Measurements from ENCODE around the gene BCAS3.
"Not testable (repeated sequence)": the region's sequence is repeated elsewhere in the genome, so short reads cannot be mapped to it uniquely, and the experiment has no call there.

The BCAS3 gene

DNA sequence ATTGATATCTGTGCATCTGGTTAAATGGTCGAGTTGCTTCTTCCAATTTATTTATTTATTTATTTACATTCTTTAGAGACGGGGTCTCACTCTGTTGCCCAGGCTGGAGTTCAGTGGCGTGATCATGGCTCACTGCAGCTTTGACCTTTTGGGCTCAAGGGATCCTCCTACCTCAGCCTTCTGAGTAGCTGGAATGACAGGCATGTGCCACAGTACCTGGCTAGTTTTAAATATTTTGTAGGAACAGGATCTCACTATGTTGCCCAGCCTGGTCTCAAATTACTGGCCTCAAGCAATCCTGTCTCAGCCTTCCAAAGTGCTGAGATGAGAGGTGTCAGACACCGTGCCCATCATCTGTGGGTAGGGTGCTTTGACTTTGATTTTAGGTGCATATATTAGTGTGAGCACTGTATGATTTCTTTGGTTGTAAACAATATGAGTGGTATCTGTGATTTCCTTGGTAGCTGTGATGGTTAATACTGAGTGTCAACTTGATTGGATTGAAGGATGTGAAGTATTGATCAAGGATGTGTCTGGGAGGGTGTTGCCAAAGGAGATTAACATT is 90.2 kb downstream of the BCAS3 start:
- no peaks in the 10 kb centered on the region for H3K4me1 ChIP-seq
- no peak overlapping the region for H3K4me3 ChIP-seq
- TF ChIP-seq, protein P1, sequence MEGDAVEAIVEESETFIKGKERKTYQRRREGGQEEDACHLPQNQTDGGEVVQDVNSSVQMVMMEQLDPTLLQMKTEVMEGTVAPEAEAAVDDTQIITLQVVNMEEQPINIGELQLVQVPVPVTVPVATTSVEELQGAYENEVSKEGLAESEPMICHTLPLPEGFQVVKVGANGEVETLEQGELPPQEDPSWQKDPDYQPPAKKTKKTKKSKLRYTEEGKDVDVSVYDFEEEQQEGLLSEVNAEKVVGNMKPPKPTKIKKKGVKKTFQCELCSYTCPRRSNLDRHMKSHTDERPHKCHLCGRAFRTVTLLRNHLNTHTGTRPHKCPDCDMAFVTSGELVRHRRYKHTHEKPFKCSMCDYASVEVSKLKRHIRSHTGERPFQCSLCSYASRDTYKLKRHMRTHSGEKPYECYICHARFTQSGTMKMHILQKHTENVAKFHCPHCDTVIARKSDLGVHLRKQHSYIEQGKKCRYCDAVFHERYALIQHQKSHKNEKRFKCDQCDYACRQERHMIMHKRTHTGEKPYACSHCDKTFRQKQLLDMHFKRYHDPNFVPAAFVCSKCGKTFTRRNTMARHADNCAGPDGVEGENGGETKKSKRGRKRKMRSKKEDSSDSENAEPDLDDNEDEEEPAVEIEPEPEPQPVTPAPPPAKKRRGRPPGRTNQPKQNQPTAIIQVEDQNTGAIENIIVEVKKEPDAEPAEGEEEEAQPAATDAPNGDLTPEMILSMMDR (IDR thresholded peaks at IDR 0.05), result no peak
- no peak for DNase-seq
- no peak overlapping the region for H3K27ac ChIP-seq
- intact Hi-C loops (cut with DNase I; ENCODE audit: low total_unique reads), result no loop called here
- no peaks in the 10 kb centered on the region for H3K27me3 ChIP-seq
- H3K36me3 ChIP-seq, result peaks cover 0 to 5% (median 0%) of the 10 kb centered on the region in 3 donors
- no peaks in the 10 kb centered on the region for H3K9me3 ChIP-seq

DNA sequence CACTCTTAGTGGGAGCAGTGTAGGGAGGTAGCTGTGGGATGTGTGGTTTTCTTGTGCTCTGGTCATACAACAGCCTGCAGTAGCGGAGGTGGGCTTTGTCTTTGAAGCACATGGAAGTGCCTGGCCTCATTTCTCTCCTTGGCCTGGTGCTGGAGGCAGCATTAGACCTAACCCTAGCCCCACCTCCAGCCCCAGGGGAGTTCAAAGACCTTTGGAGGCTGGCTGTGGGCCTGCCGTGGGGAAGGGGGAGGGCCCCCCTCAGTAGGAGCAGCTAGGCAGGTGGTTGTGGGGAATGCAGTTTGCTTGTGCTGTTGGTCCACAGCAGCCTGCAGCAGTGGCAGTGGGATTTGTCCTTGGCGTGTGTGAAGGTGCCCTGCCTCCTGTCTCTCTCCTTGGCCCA is 91.7 kb downstream of the BCAS3 start:
- intact Hi-C loops (cut with DNase I; ENCODE audit: low total_unique reads), result no loop called here
- DNase-seq, result no peak
- no peaks in the 10 kb centered on the region for H3K4me1 ChIP-seq
- H3K4me3 ChIP-seq, result no peak overlapping the region
- TF ChIP-seq, protein P1 (IDR thresholded peaks at IDR 0.05), result no peak
- no peaks in the 10 kb centered on the region for H3K9me3 ChIP-seq
- H3K27ac ChIP-seq, result no peak overlapping the region
- H3K36me3 ChIP-seq, result peaks cover 0 to 5% (median 0%) of the 10 kb centered on the region in 3 donors
- no peaks in the 10 kb centered on the region for H3K27me3 ChIP-seq

DNA sequence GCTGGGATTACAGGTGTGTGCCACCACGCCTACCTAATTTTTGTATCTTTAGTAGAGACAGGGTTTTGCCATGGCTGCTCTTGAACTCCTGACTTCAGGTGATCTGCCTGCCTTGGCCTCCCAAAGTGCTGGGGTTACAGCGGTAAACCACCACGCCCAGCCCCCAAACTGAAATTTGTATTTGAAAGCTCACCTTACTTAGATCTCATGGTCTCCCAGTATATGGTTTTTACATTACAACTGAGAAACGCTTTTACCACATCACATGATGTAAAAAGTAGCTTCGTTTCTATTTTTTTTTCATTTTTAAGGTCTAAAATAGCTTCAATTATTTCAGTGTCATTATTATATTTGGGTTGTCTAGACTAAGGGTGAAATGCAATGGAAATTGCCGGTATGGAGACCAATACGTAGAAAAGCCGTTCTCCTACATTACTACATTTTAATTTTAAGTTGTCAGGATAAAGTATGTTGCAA is 93.3 kb downstream of the BCAS3 start:
- DNase-seq, result no peak
- TF ChIP-seq, protein P1 (IDR thresholded peaks at IDR 0.05), result no peak
- Histone ChIP-seq H3K27ac (no peak overlapping the region), H3K36me3 (peaks cover 0 to 5% (median 0%) of the 10 kb centered on the region in 3 donors), H3K4me1 (no peaks in the 10 kb centered on the region), H3K9me3 (no peaks in the 10 kb centered on the region), H3K27me3 (no peaks in the 10 kb centered on the region), H3K4me3 (no peak overlapping the region)
- intact Hi-C loops (cut with DNase I; ENCODE audit: low total_unique reads), result no loop called here

- H3K27ac ChIP-seq; H3K36me3 ChIP-seq; H3K4me3 ChIP-seq; H3K9me3 ChIP-seq; H3K4me1 ChIP-seq; H3K27me3 ChIP-seq; intact Hi-C loops (cut with DNase I; ENCODE audit: low total_unique reads); DNase-seq: not testable (repeated sequence)
Observed at GRCh38 chr17:60771621-60772020, 94.0 kb downstream of the BCAS3 start.

DNA sequence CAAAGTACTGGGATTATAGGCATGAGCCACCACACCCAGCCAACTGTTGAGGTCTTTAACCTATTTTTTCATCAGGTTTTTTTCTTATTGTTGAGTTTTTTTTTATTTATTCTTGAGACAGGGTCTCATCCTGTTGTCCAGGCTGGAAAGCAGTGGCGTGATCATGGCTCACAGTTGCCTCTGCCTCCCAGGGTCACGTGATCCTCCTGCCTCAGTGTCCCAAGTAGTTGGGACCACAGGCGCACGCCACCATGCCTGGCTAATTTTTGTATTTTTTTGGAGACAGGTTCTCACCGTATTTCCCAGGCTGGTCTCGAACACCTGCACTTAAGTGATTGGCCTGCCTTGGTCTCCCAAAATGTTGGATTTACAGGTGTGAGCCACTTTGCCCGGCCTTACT is 95.9 kb downstream of the BCAS3 start:
- TF ChIP-seq, protein P1 (IDR thresholded peaks at IDR 0.05), result no peak
- intact Hi-C loops (cut with DNase I; ENCODE audit: low total_unique reads), result no loop called here
- DNase-seq, result no peak
- Histone ChIP-seq H3K27me3 (no peaks in the 10 kb centered on the region), H3K36me3 (no peaks in the 10 kb centered on the region), H3K9me3 (no peaks in the 10 kb centered on the region), H3K4me1 (no peaks in the 10 kb centered on the region), H3K27ac (no peak overlapping the region), H3K4me3 (no peak overlapping the region)

DNA sequence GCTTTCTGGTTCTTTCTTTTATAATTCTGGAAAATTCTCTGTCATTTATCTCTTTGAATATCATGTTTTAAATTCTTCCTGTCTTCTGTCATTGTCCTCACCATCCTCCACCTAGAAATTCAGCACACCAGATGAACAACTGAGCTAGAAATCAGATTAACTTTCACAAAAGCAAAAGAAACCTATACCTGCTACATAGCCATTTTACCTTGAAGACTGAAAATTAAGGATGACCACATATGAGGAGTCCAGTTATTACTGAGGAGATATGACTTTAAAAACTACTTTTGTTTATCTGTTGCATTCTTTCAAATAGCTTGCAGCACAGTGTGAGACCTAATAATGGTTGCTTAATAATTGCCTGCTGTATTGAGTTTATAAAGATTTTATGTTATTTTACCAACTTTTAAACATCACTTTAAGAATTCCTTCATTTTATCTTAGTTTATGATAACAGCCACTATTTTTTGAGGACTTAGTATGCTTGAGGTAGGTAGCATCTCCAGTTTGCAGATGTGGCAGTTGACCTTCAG is 104.3 kb downstream of the BCAS3 start:
- intact Hi-C loops (cut with DNase I; ENCODE audit: low total_unique reads), result no loop called here
- Histone ChIP-seq H3K4me1 (no peaks in the 10 kb centered on the region), H3K9me3 (no peaks in the 10 kb centered on the region), H3K36me3 (no peaks in the 10 kb centered on the region), H3K27ac (no peak overlapping the region), H3K4me3 (no peak overlapping the region), H3K27me3 (no peaks in the 10 kb centered on the region)
- TF ChIP-seq, protein P1 (IDR thresholded peaks at IDR 0.05), result no peak
- no peak for DNase-seq

Data from tibial artery (tissue), 4 donors.